K562 (cell line): ENCODE data around the gene TFAP2B. TPM values are rescaled to one million over a fixed set of nuclear protein-coding genes. Genes with fewer than 3 reads are reported as not detected.
A peak's percentile ranks its signal among the peaks of the same experiment; 100 is the strongest.

Experiments used
- ATAC-seq: fragments of 200-7000 bp; cut with Tn5 transposase; 3 replicates; pipeline ENCODE4 v1.9.1; 2020; ENCODE audit warnings: moderate library complexity
- BruUV-seq: library from RNA; stranded (reverse); fragments of 400-500 nt; replicated peaks from 2 replicates; lab custom pipeline; 2021; lab: Mats Ljungman, UMichigan
- CTCF ChIA-PET: fragments of 300-600 bp; formaldehyde crosslinking; extraction: SDS; loops from one replicate; lab custom pipeline; 2021; ENCODE audit warnings: low intra/inter-chr PET ratio; lab: Yijun Ruan, JAX
- POLR2A ChIA-PET: fragments of 300-600, 350-650 bp; sonication (Branson Sonifier 250); formaldehyde crosslinking; extraction: SDS; loops from one replicate; lab custom pipeline; 2021; ENCODE audit warnings: antibody characterized with exemption, inconsistent platforms; lab: Yijun Ruan, JAX
- DNase-seq, 4 experiments: peaks; one replicate each; pipeline versions ENCODE4 v3.0.0 to v3.0.0-alpha.2; 2011 to 2018; ENCODE audit warnings: low spot score in 3 of 4, mixed read lengths in 3 of 4; ENCODE audit errors: extremely low read depth in 1 of 4
- FAIRE-seq: peaks from 2 replicates; lab custom pipeline; 2011; peaks lifted over from hg19 to GRCh38; lab: Jason Lieb, UNC
- H2AFZ ChIP-seq: 2 replicates; pipeline ENCODE4 v1.6.0; 2011; ENCODE audit warnings: low read depth, low read length, control low read depth, inconsistent platforms
- H3K27ac ChIP-seq: fragments of 200-600 bp; 3 replicates; pipeline ENCODE4 v1.8.0; 2011; ENCODE audit warnings: low read depth, mild to moderate bottlenecking, control low read depth, inconsistent platforms, low read length, moderate library complexity, mixed read lengths; ENCODE audit errors: extremely low read depth
- H3K27me3 ChIP-seq, 2 experiments: fragments of 300-600 bp in 1 of 2; 2 replicates in 1 of 2; 3 replicates in 1 of 2; pipeline versions ENCODE4 v1.6.0 to v1.8.0; 2011; ENCODE audit warnings: inconsistent platforms in 2 of 2, low read length in 2 of 2, mild to moderate bottlenecking in 1 of 2, mixed read lengths in 1 of 2, moderate library complexity in 1 of 2; ENCODE audit not compliant: control insufficient read depth in 2 of 2, insufficient read depth in 2 of 2
- H3K36me3 ChIP-seq: fragments of 300-600 bp; 3 replicates; pipeline ENCODE4 v1.8.0; 2011; ENCODE audit warnings: mild to moderate bottlenecking, low read length, inconsistent platforms; ENCODE audit not compliant: control insufficient read depth, insufficient read depth
- H3K4me1 ChIP-seq, 2 experiments: fragments of 200-600 bp in 1 of 2; replicated peaks in 1 of 2; 2 replicates in 1 of 2; 3 replicates in 1 of 2; pipeline versions ENCODE4 v1.5.1 to v1.8.0; 2011; ENCODE audit warnings: inconsistent platforms in 2 of 2, low read length in 2 of 2, mild to moderate bottlenecking in 1 of 2, mixed read lengths in 1 of 2, moderate library complexity in 1 of 2; ENCODE audit not compliant: control insufficient read depth in 2 of 2, insufficient read depth in 2 of 2
- H3K4me2 ChIP-seq: 2 replicates; pipeline ENCODE4 v1.6.1; 2011; ENCODE audit warnings: low read length, control low read depth, inconsistent platforms, mixed read lengths; ENCODE audit not compliant: insufficient read depth
- H3K4me3 ChIP-seq: fragments of 200-600 bp; sonication (generic), shearing (Covaris generic); 2 replicates; pipeline ENCODE4 v1.5.1; 2016; ENCODE audit warnings: control low read depth, inconsistent platforms
- H3K79me2 ChIP-seq: fragments of 200-600 bp; 3 replicates; pipeline ENCODE4 v1.8.0; 2011; ENCODE audit warnings: low read length, inconsistent platforms; ENCODE audit not compliant: control insufficient read depth, insufficient read depth
- H3K9ac ChIP-seq, 2 experiments: 2 replicates each; pipeline versions ENCODE4 v1.6.0 to v1.6.1; 2011; ENCODE audit warnings: low read depth in 2 of 2, low read length in 2 of 2, control low read depth in 1 of 2, inconsistent platforms in 1 of 2, mild to moderate bottlenecking in 1 of 2, mixed read lengths in 1 of 2; ENCODE audit not compliant: insufficient read depth in 1 of 2
- H3K9me1 ChIP-seq: one replicate; pipeline ENCODE4 v1.6.0; 2011; ENCODE audit warnings: inconsistent platforms, mild to moderate bottlenecking, low read length, moderate library complexity; ENCODE audit not compliant: control insufficient read depth, insufficient read depth
- H3K9me3 ChIP-seq: replicated peaks from 2 replicates; pipeline ENCODE4 v1.5.1; 2011; ENCODE audit warnings: low read depth, low read length, inconsistent platforms; ENCODE audit not compliant: control insufficient read depth, insufficient read depth
- H4K20me1 ChIP-seq: replicated peaks from 2 replicates; pipeline ENCODE4 v1.6.1; 2011; ENCODE audit warnings: low read length, inconsistent platforms, mixed read lengths; ENCODE audit not compliant: control insufficient read depth, insufficient read depth
- C11orf30 ChIP-seq: fragments of 450-650 bp; IDR thresholded peaks from 2 replicates; pipeline ENCODE4 v1.6.1; 2016; ENCODE audit warnings: low read depth, mild to moderate bottlenecking
- GTF2A2 ChIP-seq: IDR thresholded peaks from 2 replicates; pipeline ENCODE4 v1.6.1; 2016; ENCODE audit warnings: mild to moderate bottlenecking, missing genetic modification characterization, missing compliant biosample characterization
- MAFF ChIP-seq: IDR thresholded peaks from 2 replicates; pipeline ENCODE4 v1.6.1; 2012; ENCODE audit warnings: low read length, improper control_type of control experiment
- MAFG ChIP-seq: fragments of 450-650 bp; conservative IDR thresholded peaks from 2 replicates; pipeline ENCODE4 v1.6.1; 2016; ENCODE audit warnings: missing genetic modification characterization, missing compliant biosample characterization
- MAFK ChIP-seq: IDR thresholded peaks from 2 replicates; pipeline ENCODE4 v1.6.1; 2011; ENCODE audit warnings: low read length, improper control_type of control experiment
- NFE2L1 ChIP-seq: fragments of 450-650 bp; IDR thresholded peaks from 2 replicates; pipeline ENCODE4 v1.6.1; 2016; ENCODE audit warnings: missing genetic modification characterization, low read depth, mild to moderate bottlenecking, missing compliant biosample characterization, moderate library complexity, borderline replicate concordance
- TARDBP ChIP-seq: fragments of 450-650 bp; IDR thresholded peaks from 2 replicates; pipeline ENCODE4 v1.6.1; 2016
- ZBTB17 ChIP-seq: fragments of 450-650 bp; formaldehyde crosslinking; IDR thresholded peaks from 2 replicates; pipeline ENCODE4 v1.4.0; 2020; ENCODE audit warnings: mild to moderate bottlenecking
- ZNF316 ChIP-seq: fragments of 450-650 bp; IDR thresholded peaks from 2 replicates; pipeline ENCODE4 v1.6.1; 2016
- ZNF354B ChIP-seq: fragments of 250-450 bp; sonication (Bioruptor Pico); IDR thresholded peaks from 2 replicates; pipeline ENCODE4 v1.4.0; 2020
- in situ Hi-C: fragments of 300-500 bp; cut with MboI; formaldehyde crosslinking; loops from 4 replicates; pipeline ENCODE4 v1.15.0; 2018; ENCODE audit warnings: inconsistent platforms, mixed read lengths
- intact Hi-C: fragments of 100-400 bp; cut with micrococcal nuclease; formaldehyde crosslinking; loops from 2 replicates; pipeline ENCODE4 v1.14.2; 2022
- polyA plus RNA-seq, 8 experiments: library from polyadenylated mRNA; depleted of rRNA in 4 of 8; stranded (reverse) in 5 of 8; unstranded in 3 of 8; fragments of >200 nt; fragmentation: Nextera tagmentation in 2 of 8; fragmentation: Illumina TruSeq in 1 of 8; extraction: Ambion mirVana in 2 of 8; extraction: Trizol in 1 of 8; gene quantifications; 2 replicates each; pipeline versions ENCODE4 v1.2.1 to v1.2.3, GENCODE V29; 2011 to 2014; ENCODE audit warnings: inconsistent platforms in 1 of 8, missing spikeins in 1 of 8
- total RNA-seq, 7 experiments: library from RNA; depleted of rRNA in 6 of 7; stranded (reverse); fragments of >200 nt in 6 of 7; fragmentation: Illumina TruSeq in 2 of 7; extraction: Trizol in 2 of 7; gene quantifications; 2 replicates each; pipeline versions ENCODE4 v1.2.1 to v1.2.3, GENCODE V29; 2011 to 2021; ENCODE audit warnings: low replicate concordance in 1 of 7
- TF ChIP-seq, protein P1 (sequence below): conservative IDR thresholded peaks from 2 replicates; pipeline ENCODE4 v1.6.1; 2011; ENCODE audit warnings: low read depth, mild to moderate bottlenecking, low read length; ENCODE audit not compliant: control insufficient read depth
- TF ChIP-seq, protein P2 (sequence below): IDR thresholded peaks from 3 replicates; pipeline ENCODE4 v1.6.1; 2011; ENCODE audit warnings: borderline replicate concordance, mild to moderate bottlenecking, moderate library complexity; ENCODE audit not compliant: insufficient read length; ENCODE audit errors: extremely low read depth
- TF ChIP-seq, protein P3 (sequence below): fragments of 250-450 bp; sonication (Bioruptor Pico); IDR thresholded peaks from 2 replicates; pipeline ENCODE4 v1.9.0; 2021; ENCODE audit warnings: mild to moderate bottlenecking, inconsistent platforms

TFAP2B gene
- total and polyA plus RNA-seq, 9 of the 15 experiments (the other 6 are each of a cell fraction or from before 2014, with no cell fraction given) = not detected

DNA sequence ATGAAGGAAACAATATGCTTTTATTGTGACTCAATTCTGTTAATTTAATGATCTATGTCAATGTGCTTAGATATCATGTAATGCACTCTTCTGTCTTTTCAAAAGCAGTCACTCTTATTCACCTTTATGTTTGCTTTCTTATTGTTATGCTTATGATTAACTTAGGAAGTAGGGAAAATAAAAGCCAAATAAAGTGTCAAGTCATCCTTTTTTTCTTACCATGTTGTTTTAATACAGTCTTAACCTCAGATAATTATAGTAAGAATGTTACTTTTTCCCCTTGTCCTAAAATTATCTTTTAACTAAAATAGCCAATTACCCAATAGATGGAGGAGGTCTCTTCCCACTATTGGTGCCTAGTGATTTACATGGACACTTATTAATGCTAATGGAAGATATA lies 72.6 kb downstream of the TFAP2B start:
- FAIRE-seq = no peak
- in situ Hi-C loops = no loop called here
- no peaks in the 10 kb centered on the region for H3K4me1 ChIP-seq
- TF ChIP-seq ZBTB17 (CRISPR knock-in tag) (no peak), MAFK (peak; percentile 62; the same call in 1 of the 2 replicates), ZNF316 (peak; percentile 91), GTF2A2 (tag) (no peak), NFE2L1 (peak; percentile 40; the same call in 1 of the 2 replicates), ZNF354B (CRISPR knock-in tag) (no peak), TARDBP (no peak), C11orf30 (peak; percentile 77), MAFF (peak; percentile 71), MAFG (tag) (peak; percentile 80)
- TF ChIP-seq, protein P1, sequence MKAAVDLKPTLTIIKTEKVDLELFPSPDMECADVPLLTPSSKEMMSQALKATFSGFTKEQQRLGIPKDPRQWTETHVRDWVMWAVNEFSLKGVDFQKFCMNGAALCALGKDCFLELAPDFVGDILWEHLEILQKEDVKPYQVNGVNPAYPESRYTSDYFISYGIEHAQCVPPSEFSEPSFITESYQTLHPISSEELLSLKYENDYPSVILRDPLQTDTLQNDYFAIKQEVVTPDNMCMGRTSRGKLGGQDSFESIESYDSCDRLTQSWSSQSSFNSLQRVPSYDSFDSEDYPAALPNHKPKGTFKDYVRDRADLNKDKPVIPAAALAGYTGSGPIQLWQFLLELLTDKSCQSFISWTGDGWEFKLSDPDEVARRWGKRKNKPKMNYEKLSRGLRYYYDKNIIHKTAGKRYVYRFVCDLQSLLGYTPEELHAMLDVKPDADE = no peak
- TF ChIP-seq, protein P2, sequence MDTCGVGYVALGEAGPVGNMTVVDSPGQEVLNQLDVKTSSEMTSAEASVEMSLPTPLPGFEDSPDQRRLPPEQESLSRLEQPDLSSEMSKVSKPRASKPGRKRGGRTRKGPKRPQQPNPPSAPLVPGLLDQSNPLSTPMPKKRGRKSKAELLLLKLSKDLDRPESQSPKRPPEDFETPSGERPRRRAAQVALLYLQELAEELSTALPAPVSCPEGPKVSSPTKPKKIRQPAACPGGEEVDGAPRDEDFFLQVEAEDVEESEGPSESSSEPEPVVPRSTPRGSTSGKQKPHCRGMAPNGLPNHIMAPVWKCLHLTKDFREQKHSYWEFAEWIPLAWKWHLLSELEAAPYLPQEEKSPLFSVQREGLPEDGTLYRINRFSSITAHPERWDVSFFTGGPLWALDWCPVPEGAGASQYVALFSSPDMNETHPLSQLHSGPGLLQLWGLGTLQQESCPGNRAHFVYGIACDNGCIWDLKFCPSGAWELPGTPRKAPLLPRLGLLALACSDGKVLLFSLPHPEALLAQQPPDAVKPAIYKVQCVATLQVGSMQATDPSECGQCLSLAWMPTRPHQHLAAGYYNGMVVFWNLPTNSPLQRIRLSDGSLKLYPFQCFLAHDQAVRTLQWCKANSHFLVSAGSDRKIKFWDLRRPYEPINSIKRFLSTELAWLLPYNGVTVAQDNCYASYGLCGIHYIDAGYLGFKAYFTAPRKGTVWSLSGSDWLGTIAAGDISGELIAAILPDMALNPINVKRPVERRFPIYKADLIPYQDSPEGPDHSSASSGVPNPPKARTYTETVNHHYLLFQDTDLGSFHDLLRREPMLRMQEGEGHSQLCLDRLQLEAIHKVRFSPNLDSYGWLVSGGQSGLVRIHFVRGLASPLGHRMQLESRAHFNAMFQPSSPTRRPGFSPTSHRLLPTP = no peak
- TF ChIP-seq, protein P3, sequence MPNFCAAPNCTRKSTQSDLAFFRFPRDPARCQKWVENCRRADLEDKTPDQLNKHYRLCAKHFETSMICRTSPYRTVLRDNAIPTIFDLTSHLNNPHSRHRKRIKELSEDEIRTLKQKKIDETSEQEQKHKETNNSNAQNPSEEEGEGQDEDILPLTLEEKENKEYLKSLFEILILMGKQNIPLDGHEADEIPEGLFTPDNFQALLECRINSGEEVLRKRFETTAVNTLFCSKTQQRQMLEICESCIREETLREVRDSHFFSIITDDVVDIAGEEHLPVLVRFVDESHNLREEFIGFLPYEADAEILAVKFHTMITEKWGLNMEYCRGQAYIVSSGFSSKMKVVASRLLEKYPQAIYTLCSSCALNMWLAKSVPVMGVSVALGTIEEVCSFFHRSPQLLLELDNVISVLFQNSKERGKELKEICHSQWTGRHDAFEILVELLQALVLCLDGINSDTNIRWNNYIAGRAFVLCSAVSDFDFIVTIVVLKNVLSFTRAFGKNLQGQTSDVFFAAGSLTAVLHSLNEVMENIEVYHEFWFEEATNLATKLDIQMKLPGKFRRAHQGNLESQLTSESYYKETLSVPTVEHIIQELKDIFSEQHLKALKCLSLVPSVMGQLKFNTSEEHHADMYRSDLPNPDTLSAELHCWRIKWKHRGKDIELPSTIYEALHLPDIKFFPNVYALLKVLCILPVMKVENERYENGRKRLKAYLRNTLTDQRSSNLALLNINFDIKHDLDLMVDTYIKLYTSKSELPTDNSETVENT = no peak
- TF ChIP-seq, all 486 proteins: peak for 6
- Histone ChIP-seq H3K9me1 (no peaks in the 10 kb centered on the region), H3K9me3 (no peaks in the 10 kb centered on the region), H3K27me3 (no peaks in the 10 kb centered on the region), H3K79me2 (no peaks in the 10 kb centered on the region), H3K4me3 (no peak overlapping the region), H3K36me3 (no peaks in the 10 kb centered on the region), H3K9ac (no peak overlapping the region), H2AFZ (no peak overlapping the region), H4K20me1 (no peaks in the 10 kb centered on the region), H3K27ac (no peak overlapping the region), H3K4me2 (no peak overlapping the region)
- intact Hi-C loops = no loop called here
- ATAC-seq (no peak), DNase-seq (no peak)
- ChIA-PET POLR2A (no interaction called here), CTCF (no interaction called here)
- no TSS peak for BruUV-seq
